ENCODE measurements around the gene NAP1L4.

- no peak for TF ChIP-seq GATA2 (IDR thresholded peaks at IDR 0.05; ENCODE audit: low read depth, low read length)
- TF ChIP-seq GATA3 (IDR thresholded peaks at IDR 0.05; ENCODE audit: low read depth, low read length): no peak
These were observed 18.6 kb upstream of the NAP1L4 start for GRCh38 chr11:3010521-3011275.
